Progenitor cell of endocrine pancreas (in vitro differentiated cells): ENCODE results near the gene RPN2. TPM values are rescaled to one million over a fixed set of nuclear protein-coding genes. Genes with fewer than 3 reads are reported as not detected.

Experiments used
- DNase-seq: peaks from one replicate; pipeline ENCODE4 v3.0.0; 2021; ENCODE audit warnings: low spot score; ENCODE audit not compliant: unreplicated experiment
- H3K27ac Mint-ChIP-seq: 2 replicates; pipeline ENCODE4 v1.8.0; 2021; ENCODE audit warnings: mild to moderate bottlenecking, moderate library complexity, mixed read lengths
- H3K27me3 Mint-ChIP-seq: 2 replicates; pipeline ENCODE4 v1.8.0; 2021; ENCODE audit warnings: mixed read lengths
- H3K36me3 Mint-ChIP-seq: 2 replicates; pipeline ENCODE4 v1.8.0; 2022; ENCODE audit warnings: mixed read lengths; ENCODE audit not compliant: insufficient read depth
- H3K4me1 Mint-ChIP-seq: 2 replicates; pipeline ENCODE4 v1.8.0; 2021; ENCODE audit warnings: low read depth, mixed read lengths
- H3K4me3 Mint-ChIP-seq: 2 replicates; pipeline ENCODE4 v1.8.0; 2021; ENCODE audit warnings: low read depth, mild to moderate bottlenecking, moderate library complexity, mixed read lengths
- H3K9me3 Mint-ChIP-seq: 2 replicates; pipeline ENCODE4 v1.8.0; 2021; ENCODE audit warnings: low read depth, mixed read lengths
- total RNA-seq: library from RNA; stranded (reverse); gene quantifications from 2 replicates; pipeline ENCODE4 v1.2.1, GENCODE V29; 2021
- TF ChIP-seq, protein P1 (sequence below): fragments of 200-600 bp; sonication (generic); IDR thresholded peaks from one replicate; pipeline ENCODE4 v1.5.0; 2021; ENCODE audit warnings: antibody characterized with exemption, mild to moderate bottlenecking; ENCODE audit not compliant: unreplicated experiment

Gene RPN2
- total RNA-seq, 1 donor from 2014 or later = 213 TPM

- DNase-seq = no peak
- Mint-ChIP-seq H3K4me1 (no peaks in the 10 kb centered on the region), H3K36me3 (peaks cover 21% of the 10 kb centered on the region), H3K4me3 (no peak overlapping the region), H3K9me3 (no peaks in the 10 kb centered on the region), H3K27me3 (no peaks in the 10 kb centered on the region), H3K27ac (peak overlapping the region; percentile 57)
- TF ChIP-seq, protein P1, sequence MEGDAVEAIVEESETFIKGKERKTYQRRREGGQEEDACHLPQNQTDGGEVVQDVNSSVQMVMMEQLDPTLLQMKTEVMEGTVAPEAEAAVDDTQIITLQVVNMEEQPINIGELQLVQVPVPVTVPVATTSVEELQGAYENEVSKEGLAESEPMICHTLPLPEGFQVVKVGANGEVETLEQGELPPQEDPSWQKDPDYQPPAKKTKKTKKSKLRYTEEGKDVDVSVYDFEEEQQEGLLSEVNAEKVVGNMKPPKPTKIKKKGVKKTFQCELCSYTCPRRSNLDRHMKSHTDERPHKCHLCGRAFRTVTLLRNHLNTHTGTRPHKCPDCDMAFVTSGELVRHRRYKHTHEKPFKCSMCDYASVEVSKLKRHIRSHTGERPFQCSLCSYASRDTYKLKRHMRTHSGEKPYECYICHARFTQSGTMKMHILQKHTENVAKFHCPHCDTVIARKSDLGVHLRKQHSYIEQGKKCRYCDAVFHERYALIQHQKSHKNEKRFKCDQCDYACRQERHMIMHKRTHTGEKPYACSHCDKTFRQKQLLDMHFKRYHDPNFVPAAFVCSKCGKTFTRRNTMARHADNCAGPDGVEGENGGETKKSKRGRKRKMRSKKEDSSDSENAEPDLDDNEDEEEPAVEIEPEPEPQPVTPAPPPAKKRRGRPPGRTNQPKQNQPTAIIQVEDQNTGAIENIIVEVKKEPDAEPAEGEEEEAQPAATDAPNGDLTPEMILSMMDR = no peak
Observed at GRCh38 chr20:37205794-37206193, 26.7 kb downstream of the RPN2 start.

DNA sequence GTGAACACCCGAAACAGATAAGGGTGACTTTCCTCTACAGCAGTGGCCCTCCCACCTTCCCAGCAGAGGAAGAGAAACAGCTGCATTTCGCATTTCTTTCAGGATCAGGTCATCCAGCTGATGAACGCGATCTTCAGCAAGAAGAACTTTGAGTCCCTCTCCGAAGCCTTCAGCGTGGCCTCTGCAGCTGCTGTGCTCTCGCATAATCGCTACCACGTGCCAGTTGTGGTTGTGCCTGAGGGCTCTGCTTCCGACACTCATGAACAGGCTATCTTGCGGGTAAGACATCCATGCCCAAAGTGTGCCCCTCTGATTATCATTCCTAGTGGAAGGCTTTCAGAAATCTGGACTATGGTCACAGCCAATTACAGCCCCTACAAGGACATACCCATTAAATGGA is 28.0 kb downstream of the RPN2 start:
- H3K9me3 Mint-ChIP-seq = no peaks in the 10 kb centered on the region
- H3K27ac Mint-ChIP-seq = no peak overlapping the region
- H3K4me3 Mint-ChIP-seq = no peak overlapping the region
- DNase-seq = no peak
- TF ChIP-seq, protein P1 = no peak
- H3K27me3 Mint-ChIP-seq = no peaks in the 10 kb centered on the region
- H3K36me3 Mint-ChIP-seq = peaks cover 16% of the 10 kb centered on the region
- H3K4me1 Mint-ChIP-seq = no peaks in the 10 kb centered on the region

DNA sequence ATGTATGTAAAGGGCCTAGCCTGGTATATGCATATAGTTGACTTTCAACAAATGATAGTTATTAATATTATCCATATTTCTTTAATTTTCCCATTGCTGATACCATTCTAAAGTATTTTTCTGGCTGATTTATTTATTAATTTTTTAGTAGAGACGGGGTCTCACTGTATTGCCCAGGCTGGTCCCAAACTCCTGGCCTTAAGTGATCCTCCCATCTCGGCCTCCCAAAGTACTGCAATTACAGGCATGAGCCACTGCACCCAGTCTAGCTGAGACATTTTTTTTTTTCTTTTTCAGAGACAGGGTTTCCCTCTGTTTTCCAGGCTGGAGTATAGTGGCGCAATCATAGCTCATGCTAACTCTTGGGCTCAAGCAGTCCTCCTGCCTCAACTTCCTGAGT is 30.1 kb downstream of the RPN2 start:
- Mint-ChIP-seq H3K9me3 (no peaks in the 10 kb centered on the region), H3K4me1 (no peaks in the 10 kb centered on the region), H3K36me3 (peaks cover 24% of the 10 kb centered on the region), H3K4me3 (no peak overlapping the region), H3K27ac (no peak overlapping the region), H3K27me3 (no peaks in the 10 kb centered on the region)
- no peak for DNase-seq
- TF ChIP-seq, protein P1 = no peak

DNA sequence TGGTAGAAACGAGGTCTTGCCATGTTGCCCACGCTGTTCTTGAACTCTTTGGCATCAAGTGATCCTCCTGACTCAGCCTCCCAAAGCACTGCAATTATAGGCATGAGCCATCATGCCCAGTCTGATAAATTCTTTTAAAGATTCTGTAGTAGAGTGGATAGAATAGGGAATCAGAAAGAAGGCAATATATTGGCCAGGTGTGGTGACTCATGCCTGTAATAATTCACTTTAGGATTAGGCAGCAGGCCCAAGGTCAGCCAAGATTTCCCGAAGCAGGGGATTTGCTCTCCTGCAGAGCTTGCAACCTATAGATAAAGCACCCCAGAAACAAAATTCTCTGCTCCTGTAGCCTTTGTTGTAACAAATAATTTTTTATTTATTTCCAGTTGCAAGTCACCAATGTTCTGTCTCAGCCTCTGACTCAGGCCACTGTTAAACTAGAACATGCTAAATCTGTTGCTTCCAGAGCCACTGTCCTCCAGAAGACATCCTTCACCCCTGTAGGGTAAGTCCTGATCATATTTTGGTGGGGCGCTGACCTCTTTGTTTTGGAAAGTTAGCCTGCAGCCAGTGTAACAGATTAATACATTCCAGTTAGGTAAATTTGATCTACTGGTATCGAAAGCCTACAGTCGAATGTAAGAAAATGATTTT is 30.7 kb downstream of the RPN2 start:
- H3K9me3 Mint-ChIP-seq = no peaks in the 10 kb centered on the region
- peak overlapping the region; percentile 33 for H3K27ac Mint-ChIP-seq
- H3K27me3 Mint-ChIP-seq = no peaks in the 10 kb centered on the region
- H3K4me1 Mint-ChIP-seq = no peaks in the 10 kb centered on the region
- TF ChIP-seq, protein P1 = no peak
- H3K36me3 Mint-ChIP-seq = peaks cover 25% of the 10 kb centered on the region
- H3K4me3 Mint-ChIP-seq = no peak overlapping the region
- DNase-seq = no peak

DNA sequence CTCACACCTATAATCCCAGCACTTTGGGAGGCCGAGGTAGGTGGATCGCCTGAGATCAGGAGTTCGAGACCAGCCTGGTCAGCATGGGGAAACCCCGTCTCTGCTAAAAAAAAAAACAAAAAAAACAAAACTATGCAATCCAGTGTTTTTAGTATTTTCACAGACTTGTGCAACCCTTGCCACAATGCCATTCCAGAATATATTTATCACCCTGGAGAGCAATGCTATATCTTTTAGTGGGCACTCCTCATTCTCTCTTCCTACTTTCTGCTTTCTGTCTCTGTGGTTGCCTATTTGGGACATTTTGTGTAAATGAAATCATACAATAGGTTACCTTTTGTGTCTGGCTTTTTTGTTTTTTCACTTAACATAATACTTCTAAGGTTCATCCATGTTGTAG is 39.3 kb downstream of the RPN2 start:
- Mint-ChIP-seq H3K27me3 (no peaks in the 10 kb centered on the region), H3K4me3 (no peak overlapping the region), H3K9me3 (no peaks in the 10 kb centered on the region), H3K36me3 (peaks cover 19% of the 10 kb centered on the region), H3K4me1 (no peaks in the 10 kb centered on the region), H3K27ac (peak overlapping the region; percentile 12)
- DNase-seq = no peak
- TF ChIP-seq, protein P1 = no peak
